Stimulated activated CD4-positive, alpha-beta T cell treated with anti-CD3 and anti-CD28 coated beads, Interleukin-1b, Interleukin-23, amount 100 ng/mL, for 48 hours (primary cell): ENCODE measurements around the gene C5orf52.
"Not testable (repeated sequence)": the region's sequence is repeated elsewhere in the genome, so short reads cannot be mapped to it uniquely, and the experiment has no call there.

ENCODE experiments used
- DNase-seq: peaks from one replicate; pipeline ENCODE4 v3.0.0-alpha.2; 2020

The C5orf52 gene

GRCh38 chr5:157727858-157728257, 56.5 kb downstream of the C5orf52 start:
- DNase-seq, result not testable (repeated sequence)
